Natural killer cell (primary cell): ENCODE results near the gene CMTM4. TPM values are rescaled to one million over a fixed set of nuclear protein-coding genes. Genes with fewer than 3 reads are reported as not detected.

ENCODE experiments used
- ATAC-seq, 3 donors: fragments of 150-1000 bp in 2 of 3; fragments of 200-7000 bp in 1 of 3; cut with Tn5 transposase; 1 replicate in 1 of 3; 2 replicates in 2 of 3; pipeline ENCODE4 v1.10.0; 2021; ENCODE audit warnings: mild to moderate bottlenecking in 2 of 3, moderate library complexity in 2 of 3
- DNase-seq, 2 donors: peaks; one replicate each; pipeline versions ENCODE4 v3.0.0 to v3.0.0-alpha.2; 2013 to 2021; ENCODE audit warnings: mixed read lengths in 1 of 2
- H3K27ac ChIP-seq: one replicate; pipeline ENCODE4 v1.5.1; 2013; ENCODE audit warnings: mild to moderate bottlenecking, low read length
- H3K27me3 ChIP-seq: one replicate; pipeline ENCODE4 v1.6.1; 2013; ENCODE audit warnings: low read length; ENCODE audit not compliant: control insufficient read depth, insufficient read depth
- H3K36me3 ChIP-seq: one replicate; pipeline ENCODE4 v1.6.1; 2013; ENCODE audit warnings: low read length; ENCODE audit not compliant: control insufficient read depth, insufficient read depth
- H3K4me1 ChIP-seq: one replicate; pipeline ENCODE4 v1.6.1; 2013; ENCODE audit warnings: low read length; ENCODE audit not compliant: control insufficient read depth, insufficient read depth
- H3K4me3 ChIP-seq: one replicate; pipeline ENCODE4 v1.5.1; 2013; ENCODE audit warnings: low read length
- H3K9me3 ChIP-seq: one replicate; pipeline ENCODE4 v1.6.1; 2013; ENCODE audit warnings: low read length; ENCODE audit not compliant: control insufficient read depth, insufficient read depth
- H3K27ac Mint-ChIP-seq, 2 donors: one replicate each; pipeline ENCODE4 v1.8.0; 2022; ENCODE audit warnings: mild to moderate bottlenecking in 2 of 2, mixed read lengths in 2 of 2, moderate library complexity in 1 of 2
- H3K27me3 Mint-ChIP-seq, 2 donors: one replicate each; pipeline ENCODE4 v1.8.0; 2022; ENCODE audit warnings: low read depth in 2 of 2, mixed read lengths in 2 of 2
- H3K36me3 Mint-ChIP-seq: one replicate; pipeline ENCODE4 v1.8.0; 2022; ENCODE audit warnings: mixed read lengths
- H3K4me1 Mint-ChIP-seq, 2 donors: one replicate each; pipeline ENCODE4 v1.8.0; 2022; ENCODE audit warnings: mixed read lengths in 2 of 2
- H3K4me3 Mint-ChIP-seq: one replicate; pipeline ENCODE4 v1.8.0; 2022; ENCODE audit warnings: mild to moderate bottlenecking, moderate library complexity, mixed read lengths
- H3K9me3 Mint-ChIP-seq, 2 donors: one replicate each; pipeline ENCODE4 v1.8.0; 2022; ENCODE audit warnings: mixed read lengths in 2 of 2
- WGBS: methylation state at CpG from one replicate; pipeline ENCODE4 v1.1.7; 2013; ENCODE audit warnings: missing lambda C conversion rate; ENCODE audit not compliant: insufficient coverage; 5-methylcytosine and 5-hydroxymethylcytosine counted together
- intact Hi-C: fragments of 100-400 bp; cut with micrococcal nuclease; formaldehyde crosslinking; loops from one replicate; pipeline ENCODE4 v1.14.2; 2022
- total RNA-seq, 4 donors: library from RNA; stranded (reverse); fragments of 120-200 nt in 1 of 4; gene quantifications; one replicate each; pipeline versions ENCODE4 v1.2.3 to v1.2.4, GENCODE V29; 2013 to 2022
- TF ChIP-seq, protein P1 (sequence below): fragments of 200-600 bp; IDR thresholded peaks from one replicate; pipeline ENCODE4 v1.8.0; 2022; ENCODE audit warnings: antibody characterized with exemption

Gene CMTM4
- total RNA-seq, 3 donors from 2014 or later (not counting 1 experiment from before 2014, with no cell fraction given): 0.61 to 1.4 (median 0.85) TPM

- peaks cover 9 to 10% of the 10 kb centered on the region in 2 donors for H3K4me1 Mint-ChIP-seq
- no peaks in the 10 kb centered on the region for H3K36me3 Mint-ChIP-seq
- H3K4me3 Mint-ChIP-seq: no peak overlapping the region
- Histone ChIP-seq H3K4me1 (peaks cover 8% of the 10 kb centered on the region), H3K27me3 (no peaks in the 10 kb centered on the region), H3K9me3 (no peaks in the 10 kb centered on the region), H3K4me3 (no peak overlapping the region), H3K27ac (no peak overlapping the region), H3K36me3 (no peaks in the 10 kb centered on the region)
- WGBS: 85% methylated on average over 5 of the region's 7 CpGs
- DNase-seq (no peak), ATAC-seq (no peak)
- H3K27ac Mint-ChIP-seq: no peak overlapping the region
- TF ChIP-seq, protein P1, sequence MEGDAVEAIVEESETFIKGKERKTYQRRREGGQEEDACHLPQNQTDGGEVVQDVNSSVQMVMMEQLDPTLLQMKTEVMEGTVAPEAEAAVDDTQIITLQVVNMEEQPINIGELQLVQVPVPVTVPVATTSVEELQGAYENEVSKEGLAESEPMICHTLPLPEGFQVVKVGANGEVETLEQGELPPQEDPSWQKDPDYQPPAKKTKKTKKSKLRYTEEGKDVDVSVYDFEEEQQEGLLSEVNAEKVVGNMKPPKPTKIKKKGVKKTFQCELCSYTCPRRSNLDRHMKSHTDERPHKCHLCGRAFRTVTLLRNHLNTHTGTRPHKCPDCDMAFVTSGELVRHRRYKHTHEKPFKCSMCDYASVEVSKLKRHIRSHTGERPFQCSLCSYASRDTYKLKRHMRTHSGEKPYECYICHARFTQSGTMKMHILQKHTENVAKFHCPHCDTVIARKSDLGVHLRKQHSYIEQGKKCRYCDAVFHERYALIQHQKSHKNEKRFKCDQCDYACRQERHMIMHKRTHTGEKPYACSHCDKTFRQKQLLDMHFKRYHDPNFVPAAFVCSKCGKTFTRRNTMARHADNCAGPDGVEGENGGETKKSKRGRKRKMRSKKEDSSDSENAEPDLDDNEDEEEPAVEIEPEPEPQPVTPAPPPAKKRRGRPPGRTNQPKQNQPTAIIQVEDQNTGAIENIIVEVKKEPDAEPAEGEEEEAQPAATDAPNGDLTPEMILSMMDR: no peak
- H3K9me3 Mint-ChIP-seq: no peaks in the 10 kb centered on the region
- peaks cover 5 to 14% of the 10 kb centered on the region in 2 donors for H3K27me3 Mint-ChIP-seq
- intact Hi-C loops: no loop called here
These were observed 43.7 kb downstream of the CMTM4 start for GRCh38 chr16:66652661-66653360.

GRCh38 chr16:66651965-66652364, 44.6 kb downstream of the CMTM4 start:
- TF ChIP-seq, protein P1: no peak
- Histone ChIP-seq H3K9me3 (no peaks in the 10 kb centered on the region), H3K36me3 (no peaks in the 10 kb centered on the region), H3K4me3 (no peak overlapping the region), H3K27me3 (no peaks in the 10 kb centered on the region), H3K27ac (no peak overlapping the region), H3K4me1 (peaks cover 8% of the 10 kb centered on the region)
- Mint-ChIP-seq H3K4me3 (no peak overlapping the region), H3K27ac (no peak overlapping the region), H3K36me3 (no peaks in the 10 kb centered on the region), H3K27me3 (peaks cover 5 to 14% of the 10 kb centered on the region in 2 donors), H3K9me3 (no peaks in the 10 kb centered on the region), H3K4me1 (peaks cover 9 to 10% of the 10 kb centered on the region in 2 donors)
- no peak for ATAC-seq
- WGBS: 92% methylated on average over 6 of the region's 6 CpGs
- intact Hi-C loops: no loop called here
- DNase-seq: no peak

GRCh38 chr16:66651474-66651765, 45.1 kb downstream of the CMTM4 start:
- Mint-ChIP-seq H3K27ac (no peak overlapping the region), H3K9me3 (no peaks in the 10 kb centered on the region)

More at GRCh38 chr16:66651474-66651765, 45.1 kb downstream of the CMTM4 start:
- Histone ChIP-seq H3K36me3 (no peaks in the 10 kb centered on the region), H3K4me3 (no peak overlapping the region), H3K4me1 (peaks cover 8% of the 10 kb centered on the region), H3K27ac (no peak overlapping the region), H3K27me3 (no peaks in the 10 kb centered on the region), H3K9me3 (no peaks in the 10 kb centered on the region)
- 93% methylated on average over 2 of the region's 2 CpGs for WGBS
- Mint-ChIP-seq H3K27me3 (peaks cover 5 to 8% of the 10 kb centered on the region in 2 donors), H3K36me3 (no peaks in the 10 kb centered on the region), H3K4me1 (peaks cover 9 to 10% of the 10 kb centered on the region in 2 donors), H3K4me3 (peak overlapping the region; percentile 58)
- DNase-seq (no peak), ATAC-seq (no peak)
- TF ChIP-seq, protein P1: no peak
- intact Hi-C loops: no loop called here
